Fibroblast of lung (primary cell): ENCODE results near the gene PICALM.

Source experiments
- CTCF ChIP-seq, 2 donors: IDR thresholded peaks in 1 of 2; conservative IDR thresholded peaks in 1 of 2; 1 replicate in 1 of 2; 2 replicates in 1 of 2; pipeline ENCODE4 v1.5.1; 2011 to 2012; ENCODE audit warnings: low read length in 2 of 2, control low read depth in 1 of 2, inconsistent platforms in 1 of 2, low read depth in 1 of 2, mild to moderate bottlenecking in 1 of 2
- EZH2 ChIP-seq: IDR thresholded peaks from 2 replicates; pipeline ENCODE4 v1.5.1; 2012; ENCODE audit warnings: low read length, control low read depth, mild to moderate bottlenecking; ENCODE audit errors: missing control alignments

- TF ChIP-seq CTCF (conservative IDR thresholded peaks at IDR 0.05 in 1 of 2, IDR thresholded peaks at IDR 0.05 in 1 of 2; ENCODE audit: low read depth in 1 of 2, low read length in 2 of 2) (no peak), EZH2 (no peak)
These were observed 7.2 kb downstream of the PICALM start for GRCh38 chr11:86061483-86062205.
